Osteocyte (in vitro differentiated cells): ENCODE results near the gene KRT4. TPM values are rescaled to one million over a fixed set of nuclear protein-coding genes. Genes with fewer than 3 reads are reported as not detected.

Source experiments
- DNase-seq: peaks from one replicate; pipeline ENCODE4 v3.0.0; 2021; ENCODE audit warnings: mixed read lengths; ENCODE audit not compliant: unreplicated experiment; ENCODE audit errors: extremely low spot score
- H3K27ac Mint-ChIP-seq: one replicate; pipeline ENCODE4 v1.8.0; 2021; ENCODE audit warnings: mild to moderate bottlenecking, mixed read lengths; ENCODE audit not compliant: unreplicated experiment
- H3K27me3 Mint-ChIP-seq: one replicate; pipeline ENCODE4 v1.8.0; 2021; ENCODE audit warnings: mixed read lengths; ENCODE audit not compliant: unreplicated experiment
- H3K36me3 Mint-ChIP-seq: one replicate; pipeline ENCODE4 v1.8.0; 2021; ENCODE audit warnings: mixed read lengths; ENCODE audit not compliant: unreplicated experiment
- H3K4me1 Mint-ChIP-seq: one replicate; pipeline ENCODE4 v1.8.0; 2021; ENCODE audit warnings: mixed read lengths; ENCODE audit not compliant: unreplicated experiment
- H3K4me3 Mint-ChIP-seq: one replicate; pipeline ENCODE4 v1.8.0; 2021; ENCODE audit warnings: mild to moderate bottlenecking, moderate library complexity, mixed read lengths; ENCODE audit not compliant: unreplicated experiment
- H3K9me3 Mint-ChIP-seq: one replicate; pipeline ENCODE4 v1.8.0; 2021; ENCODE audit warnings: mixed read lengths; ENCODE audit not compliant: unreplicated experiment
- total RNA-seq: library from RNA; stranded (reverse); gene quantifications from 2 replicates; pipeline ENCODE4 v1.2.1, GENCODE V29; 2021
- TF ChIP-seq, protein P1 (sequence below): fragments of 200-600 bp; sonication (generic); IDR thresholded peaks from 2 replicates; pipeline ENCODE4 v1.5.0; 2021; ENCODE audit warnings: antibody characterized with exemption, mild to moderate bottlenecking, moderate library complexity

The KRT4 gene
- total RNA-seq, 1 donor from 2014 or later: not detected

DNA sequence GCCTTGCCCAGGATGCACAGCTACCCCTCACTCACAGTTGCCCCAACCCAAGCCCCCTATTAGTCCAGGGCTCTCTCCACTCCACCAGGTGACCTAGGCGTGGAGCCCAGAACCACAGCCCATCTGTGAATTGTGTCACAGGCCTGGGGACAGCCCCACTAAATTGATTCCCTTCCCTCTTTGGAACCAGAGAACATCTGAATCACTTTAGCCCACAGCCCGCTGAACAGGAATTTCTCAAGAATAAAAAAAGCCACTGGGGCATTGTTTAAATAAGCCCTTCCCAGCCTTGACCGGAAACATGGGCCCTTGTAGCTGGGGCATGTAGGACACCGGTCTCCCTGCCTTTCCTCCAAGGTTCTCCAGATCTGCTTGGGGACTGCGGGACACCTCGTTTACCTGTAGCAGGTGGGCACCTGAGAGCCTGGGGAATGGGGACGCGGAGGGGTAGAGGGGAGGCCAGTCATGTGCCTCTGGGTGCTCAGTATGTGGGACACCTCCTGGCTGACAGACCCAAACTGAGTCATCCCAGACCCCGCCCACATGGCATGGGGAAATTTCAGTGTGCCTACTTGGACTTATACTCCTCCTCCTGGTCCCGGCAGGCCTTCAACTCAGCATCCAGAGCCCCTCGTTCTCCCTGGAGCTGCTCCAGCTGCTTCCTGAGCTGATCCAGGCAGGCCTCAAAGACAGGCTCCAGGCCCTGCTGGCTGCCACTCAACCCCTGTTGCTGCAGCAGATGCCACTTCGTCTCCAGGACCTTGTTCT is 33.6 kb upstream of the KRT4 start:
- no peaks in the 10 kb centered on the region for H3K36me3 Mint-ChIP-seq
- no peaks in the 10 kb centered on the region for H3K9me3 Mint-ChIP-seq
- no peaks in the 10 kb centered on the region for H3K4me1 Mint-ChIP-seq
- peaks cover 26% of the 10 kb centered on the region for H3K27me3 Mint-ChIP-seq
- no peak for DNase-seq
- no peak overlapping the region for H3K4me3 Mint-ChIP-seq
- TF ChIP-seq, protein P1, sequence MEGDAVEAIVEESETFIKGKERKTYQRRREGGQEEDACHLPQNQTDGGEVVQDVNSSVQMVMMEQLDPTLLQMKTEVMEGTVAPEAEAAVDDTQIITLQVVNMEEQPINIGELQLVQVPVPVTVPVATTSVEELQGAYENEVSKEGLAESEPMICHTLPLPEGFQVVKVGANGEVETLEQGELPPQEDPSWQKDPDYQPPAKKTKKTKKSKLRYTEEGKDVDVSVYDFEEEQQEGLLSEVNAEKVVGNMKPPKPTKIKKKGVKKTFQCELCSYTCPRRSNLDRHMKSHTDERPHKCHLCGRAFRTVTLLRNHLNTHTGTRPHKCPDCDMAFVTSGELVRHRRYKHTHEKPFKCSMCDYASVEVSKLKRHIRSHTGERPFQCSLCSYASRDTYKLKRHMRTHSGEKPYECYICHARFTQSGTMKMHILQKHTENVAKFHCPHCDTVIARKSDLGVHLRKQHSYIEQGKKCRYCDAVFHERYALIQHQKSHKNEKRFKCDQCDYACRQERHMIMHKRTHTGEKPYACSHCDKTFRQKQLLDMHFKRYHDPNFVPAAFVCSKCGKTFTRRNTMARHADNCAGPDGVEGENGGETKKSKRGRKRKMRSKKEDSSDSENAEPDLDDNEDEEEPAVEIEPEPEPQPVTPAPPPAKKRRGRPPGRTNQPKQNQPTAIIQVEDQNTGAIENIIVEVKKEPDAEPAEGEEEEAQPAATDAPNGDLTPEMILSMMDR: no peak
- H3K27ac Mint-ChIP-seq: no peak overlapping the region

DNA sequence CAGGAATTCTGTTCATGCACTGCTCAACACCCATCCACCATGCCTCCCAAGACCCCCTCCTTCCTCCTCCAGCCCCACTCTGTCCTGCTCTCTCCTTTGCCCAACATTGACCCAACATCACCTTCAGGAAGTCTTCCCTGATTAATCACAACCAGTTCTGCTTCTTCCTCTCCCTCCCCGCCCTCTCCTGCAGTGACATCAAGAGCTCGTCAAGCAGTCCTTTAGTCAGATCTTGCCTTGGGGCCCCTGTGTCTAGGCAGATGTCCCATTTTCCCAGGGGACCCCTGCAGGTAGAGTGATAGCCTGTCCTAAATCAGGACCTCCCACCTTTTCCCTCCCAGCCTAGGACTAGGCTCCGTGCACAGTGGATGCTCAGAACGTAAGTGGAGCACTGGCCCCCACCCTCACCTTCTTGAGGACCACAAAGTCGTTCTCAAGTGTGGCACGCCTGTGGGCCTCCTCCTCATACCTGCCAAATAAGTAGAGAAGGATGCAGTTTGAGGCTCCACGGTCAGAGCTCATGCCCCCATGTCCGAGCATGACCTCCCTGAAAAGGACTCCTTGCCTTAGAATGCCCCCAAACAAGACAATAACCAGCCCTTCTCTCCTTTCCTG is 32.5 kb upstream of the KRT4 start:
- Mint-ChIP-seq H3K9me3 (no peaks in the 10 kb centered on the region), H3K27me3 (peaks cover 15% of the 10 kb centered on the region), H3K4me1 (no peaks in the 10 kb centered on the region)

DNA sequence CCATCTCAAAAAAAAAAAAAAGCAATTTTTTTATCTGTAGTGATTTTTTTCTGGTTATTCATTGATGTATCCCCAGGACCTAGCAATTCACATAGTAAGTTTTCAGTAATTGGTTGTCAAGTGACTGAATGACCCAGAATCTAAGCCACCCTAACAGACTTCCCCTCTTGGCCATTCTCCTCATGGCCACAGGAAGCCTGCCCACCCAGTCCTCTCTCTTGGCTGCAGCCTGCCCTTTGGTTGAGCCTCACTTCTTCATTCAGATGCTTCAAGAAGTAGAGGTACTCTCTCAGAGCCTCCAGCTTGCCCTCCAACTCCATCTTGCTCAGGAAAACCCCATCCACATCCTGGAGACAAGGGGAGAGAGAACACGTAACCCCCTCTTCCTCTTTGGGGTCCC is 32.0 kb upstream of the KRT4 start:
- Mint-ChIP-seq H3K36me3 (no peaks in the 10 kb centered on the region), H3K4me1 (no peaks in the 10 kb centered on the region), H3K27me3 (peaks cover 11% of the 10 kb centered on the region), H3K4me3 (no peak overlapping the region), H3K27ac (no peak overlapping the region), H3K9me3 (no peaks in the 10 kb centered on the region)
- DNase-seq: no peak
- TF ChIP-seq, protein P1: no peak

More for the DNA sequence above, 32.5 kb upstream of the KRT4 start:
- DNase-seq: no peak
- no peak overlapping the region for H3K4me3 Mint-ChIP-seq
- no peak overlapping the region for H3K27ac Mint-ChIP-seq
- TF ChIP-seq, protein P1: no peak
- H3K36me3 Mint-ChIP-seq: no peaks in the 10 kb centered on the region

DNA sequence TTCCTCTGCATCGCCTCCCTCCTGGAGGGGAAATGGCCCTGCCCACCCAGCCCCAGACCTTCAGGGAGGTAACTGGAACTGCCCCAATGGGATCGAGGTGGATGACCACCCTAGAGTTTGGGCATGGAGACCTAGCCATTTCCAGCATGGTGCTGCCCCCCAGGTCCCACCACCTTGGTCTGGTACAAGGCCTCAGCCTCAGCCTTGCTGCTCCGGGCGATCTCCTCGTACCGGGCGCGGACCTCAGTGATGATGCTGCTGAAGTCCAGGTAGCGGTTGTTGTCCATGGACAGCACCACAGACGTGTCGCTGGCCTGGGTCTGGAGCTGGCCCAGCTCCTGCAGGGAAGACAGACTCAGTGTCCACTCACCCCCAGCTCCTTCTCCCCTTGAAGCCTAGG is 30.5 kb upstream of the KRT4 start:
- H3K36me3 Mint-ChIP-seq: no peaks in the 10 kb centered on the region
- no peak for DNase-seq
- TF ChIP-seq, protein P1: no peak
- H3K27me3 Mint-ChIP-seq: peaks cover 5% of the 10 kb centered on the region
- no peaks in the 10 kb centered on the region for H3K4me1 Mint-ChIP-seq
- H3K4me3 Mint-ChIP-seq: no peak overlapping the region
- no peak overlapping the region for H3K27ac Mint-ChIP-seq
- no peaks in the 10 kb centered on the region for H3K9me3 Mint-ChIP-seq

DNA sequence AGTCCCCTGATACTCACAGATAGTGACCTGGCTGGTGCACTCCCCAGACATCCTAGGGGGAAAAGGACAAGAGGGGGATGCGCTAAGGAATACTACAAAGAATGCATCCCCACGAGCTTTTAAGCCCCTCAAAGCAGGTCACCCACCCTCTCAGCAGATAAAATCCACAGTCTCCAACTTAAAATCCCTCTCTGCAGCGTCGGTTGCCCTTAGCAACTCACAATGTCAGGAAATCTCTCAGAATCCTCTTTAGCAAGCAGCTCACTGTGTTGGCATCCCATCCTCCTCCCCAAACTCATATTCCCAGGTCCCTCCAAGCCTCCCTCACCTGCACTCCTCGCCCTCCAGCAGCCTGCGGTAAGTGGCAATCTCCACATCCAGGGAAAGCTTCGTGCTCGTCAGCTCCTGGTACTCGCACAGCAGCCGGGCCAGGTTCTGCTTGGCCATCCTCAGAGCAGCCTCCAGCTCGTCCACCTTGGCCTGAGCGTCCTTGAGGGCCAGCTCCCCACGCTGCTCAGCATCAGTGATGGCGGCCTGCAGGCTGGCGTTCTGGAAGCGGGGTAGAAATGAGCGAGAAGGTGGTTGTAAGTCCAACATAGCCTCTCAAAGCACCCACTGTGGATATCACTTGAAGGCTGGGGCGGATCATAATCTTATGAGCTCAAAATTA is 25.7 kb upstream of the KRT4 start:
- H3K27me3 Mint-ChIP-seq: no peaks in the 10 kb centered on the region
- no peak for DNase-seq
- no peak overlapping the region for H3K4me3 Mint-ChIP-seq
- H3K27ac Mint-ChIP-seq: no peak overlapping the region
- peaks cover 17% of the 10 kb centered on the region for H3K4me1 Mint-ChIP-seq
- TF ChIP-seq, protein P1: no peak
- no peaks in the 10 kb centered on the region for H3K36me3 Mint-ChIP-seq
- no peaks in the 10 kb centered on the region for H3K9me3 Mint-ChIP-seq
